ENCODE measurements around the gene FXYD1.
"Not testable (repeated sequence)": the region's sequence is repeated elsewhere in the genome, so short reads cannot be mapped to it uniquely, and the experiment has no call there.

Gene FXYD1

GRCh38 chr19:35138305-35138892, at the start of gene FXYD1:
FXYD1 (plus strand) TSS chr19:35138824; CDS start chr19:35140080, 1,256 bp downstream.
- DNase-seq (ENCODE audit: low read depth): no peak

- no peak for DNase-seq (ENCODE audit: low read depth)
Measured at GRCh38 chr19:35089554-35089953, 49.1 kb upstream of the FXYD1 start.

- DNase-seq (ENCODE audit: low read depth): no peak
Measured at GRCh38 chr19:35090160-35090505, 48.5 kb upstream of the FXYD1 start.

- DNase-seq (ENCODE audit: low read depth): peak; percentile 16
Measured at GRCh38 chr19:35090506-35091214, 48.0 kb upstream of the FXYD1 start.

- no peak for DNase-seq (ENCODE audit: low read depth)
Measured at GRCh38 chr19:35093430-35093829, 45.2 kb upstream of the FXYD1 start.

GRCh38 chr19:35093941-35094647, 44.5 kb upstream of the FXYD1 start:
- DNase-seq (ENCODE audit: low read depth): no peak

- no peak for DNase-seq (ENCODE audit: low read depth)
Measured at GRCh38 chr19:35094656-35095055, 44.0 kb upstream of the FXYD1 start.

GRCh38 chr19:35095667-35096368, 42.8 kb upstream of the FXYD1 start:
- no peak for DNase-seq (ENCODE audit: low read depth)

- no peak for DNase-seq (ENCODE audit: low read depth)
Measured at GRCh38 chr19:35098413-35099049, 40.1 kb upstream of the FXYD1 start.

GRCh38 chr19:35099155-35099896, 39.3 kb upstream of the FXYD1 start:
- no peak for DNase-seq (ENCODE audit: low read depth)

GRCh38 chr19:35099897-35100275, 38.7 kb upstream of the FXYD1 start:
- DNase-seq (ENCODE audit: low read depth): no peak

GRCh38 chr19:35100588-35101533, 37.8 kb upstream of the FXYD1 start:
- DNase-seq (ENCODE audit: low read depth): no peak

GRCh38 chr19:35101949-35102348, 36.7 kb upstream of the FXYD1 start:
- DNase-seq (ENCODE audit: low read depth): not testable (repeated sequence)

GRCh38 chr19:35103614-35104013, 35.0 kb upstream of the FXYD1 start:
- not testable (repeated sequence) for DNase-seq (ENCODE audit: low read depth)

GRCh38 chr19:35104361-35104760, 34.3 kb upstream of the FXYD1 start:
- no peak for DNase-seq (ENCODE audit: low read depth)

- no peak for DNase-seq (ENCODE audit: low read depth)
Measured at GRCh38 chr19:35105047-35105410, 33.6 kb upstream of the FXYD1 start.

- no peak for DNase-seq (ENCODE audit: low read depth)
Measured at GRCh38 chr19:35105411-35106290, 33.0 kb upstream of the FXYD1 start.

- no peak for DNase-seq (ENCODE audit: low read depth)
Measured at GRCh38 chr19:35106291-35106583, 32.4 kb upstream of the FXYD1 start.

- DNase-seq (ENCODE audit: low read depth): no peak
Measured at GRCh38 chr19:35106898-35107541, 31.6 kb upstream of the FXYD1 start.
